GM18873 (cell line): ENCODE data around the gene NOTCH1.

ENCODE experiments used
- ATAC-seq: cut with Tn5 transposase; IDR thresholded peaks from one replicate; pipeline ENCODE4 v1.9.1; 2021; ENCODE audit warnings: mild to moderate bottlenecking, moderate library complexity, moderate number of reproducible peaks; ENCODE audit not compliant: unreplicated experiment, low FRiP score

Gene NOTCH1

DNA sequence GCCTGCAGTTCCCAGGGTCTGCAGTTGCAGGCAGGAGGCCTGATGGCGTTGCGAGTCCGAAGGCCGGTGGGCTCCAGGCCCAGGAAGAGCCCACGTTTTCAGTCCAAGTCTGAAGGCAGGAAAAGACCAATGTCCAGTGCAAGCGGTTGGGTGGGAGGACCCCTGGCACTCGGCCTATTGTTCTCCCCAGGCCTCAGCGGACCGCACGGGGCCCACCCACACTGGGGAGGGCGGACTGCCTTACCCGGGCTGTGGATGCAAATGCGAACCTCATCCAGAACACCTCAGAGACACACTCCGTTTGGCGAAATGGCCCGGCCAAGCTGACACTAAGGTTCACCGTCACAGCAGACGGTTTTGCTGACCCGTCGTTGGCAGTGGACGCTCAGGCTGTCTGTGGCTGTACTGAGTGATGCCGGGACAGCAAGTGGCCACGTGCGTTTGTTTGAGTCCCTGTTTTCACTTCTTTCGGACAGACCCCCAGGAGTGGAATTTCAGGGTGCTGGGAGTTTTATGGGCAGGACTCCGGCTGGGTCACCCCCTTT, 52.8 kb downstream of the NOTCH1 start:
- ATAC-seq, result no peak

DNA sequence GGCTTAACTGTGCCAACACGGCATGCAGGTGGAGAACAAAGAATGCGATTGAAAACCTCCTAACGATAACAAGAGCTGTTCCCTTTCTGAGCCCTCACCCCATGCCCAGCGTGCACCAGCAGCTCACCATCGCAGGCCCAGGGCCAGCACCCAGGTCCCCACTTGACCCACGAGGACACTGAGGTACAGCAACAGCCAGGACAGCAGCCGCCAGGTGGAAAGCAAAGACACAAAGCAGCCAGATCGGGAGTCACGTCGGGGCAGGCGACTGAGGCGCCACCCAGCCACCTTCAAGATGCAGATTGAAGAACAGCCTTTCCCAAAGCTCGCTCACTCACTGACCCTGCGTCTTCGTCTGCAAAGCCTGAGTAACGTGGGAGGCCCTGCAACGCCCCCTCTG, 56.1 kb downstream of the NOTCH1 start:
- ATAC-seq, result no peak

DNA sequence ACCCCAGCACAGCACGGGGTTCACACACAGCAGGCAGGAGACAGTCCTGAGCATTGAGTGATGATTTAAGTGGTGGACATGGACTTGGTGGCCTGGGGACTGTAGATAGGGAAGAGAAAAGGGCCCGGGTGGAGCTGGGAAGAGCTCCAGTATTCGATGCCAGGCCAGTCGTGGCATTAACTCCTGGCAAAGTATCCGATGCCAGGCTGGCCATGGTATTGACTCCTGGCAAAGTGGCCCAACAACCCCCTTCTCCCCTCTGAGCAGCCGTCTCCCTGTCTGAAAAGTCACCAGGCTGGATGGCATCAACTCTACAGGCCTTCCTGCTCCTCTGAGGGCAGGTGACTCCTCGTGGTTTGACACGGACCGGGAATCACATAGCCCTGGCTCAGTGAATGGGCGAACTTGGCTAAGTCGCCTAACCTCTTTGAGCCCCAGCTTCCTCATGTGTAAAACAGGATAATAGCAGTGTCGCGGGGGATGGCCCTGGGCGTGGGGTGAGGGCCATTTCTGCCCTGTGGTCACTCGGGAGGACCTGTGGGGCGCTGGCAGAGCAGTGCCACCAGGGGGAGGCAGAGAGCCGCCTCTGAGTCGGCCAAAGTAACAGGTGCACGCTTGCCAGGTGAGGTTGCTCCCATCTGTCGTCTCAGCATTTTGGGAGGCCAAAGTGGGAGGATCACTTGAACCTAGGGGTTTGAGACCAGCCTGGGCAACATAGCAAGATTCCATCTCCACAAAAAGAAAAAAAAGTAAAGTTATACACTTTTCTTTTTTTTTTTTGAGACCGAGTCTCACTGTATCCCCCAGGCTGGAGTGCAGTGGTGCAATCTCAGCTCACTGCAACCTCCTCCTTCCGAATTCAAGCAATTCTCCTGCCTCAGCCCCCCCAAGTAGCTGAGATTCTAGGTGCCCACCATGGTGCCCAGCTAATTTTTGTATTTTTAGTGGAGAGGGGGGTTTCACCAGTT, 57.3 kb downstream of the NOTCH1 start:
- no peak for ATAC-seq

DNA sequence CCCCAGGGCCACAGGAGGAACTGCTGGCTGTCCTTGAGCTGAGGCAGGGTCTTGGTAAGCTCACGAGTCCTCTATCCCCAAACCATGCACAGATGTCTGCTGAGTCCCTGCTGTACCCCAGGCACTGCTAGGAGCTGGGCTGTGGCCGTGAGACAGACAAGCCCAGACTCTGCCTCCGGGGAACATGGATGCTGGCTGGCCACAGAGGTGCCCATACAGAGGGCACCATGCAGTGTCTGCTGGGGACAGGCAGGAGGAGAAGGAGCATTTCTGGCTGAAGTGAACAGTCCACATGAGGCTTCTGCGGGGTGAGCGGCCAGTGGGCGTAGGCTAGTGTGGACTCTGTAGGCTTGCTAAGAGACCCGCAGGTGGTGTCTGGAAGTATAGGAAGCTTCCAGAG, 58.2 kb downstream of the NOTCH1 start:
- ATAC-seq, result no peak

DNA sequence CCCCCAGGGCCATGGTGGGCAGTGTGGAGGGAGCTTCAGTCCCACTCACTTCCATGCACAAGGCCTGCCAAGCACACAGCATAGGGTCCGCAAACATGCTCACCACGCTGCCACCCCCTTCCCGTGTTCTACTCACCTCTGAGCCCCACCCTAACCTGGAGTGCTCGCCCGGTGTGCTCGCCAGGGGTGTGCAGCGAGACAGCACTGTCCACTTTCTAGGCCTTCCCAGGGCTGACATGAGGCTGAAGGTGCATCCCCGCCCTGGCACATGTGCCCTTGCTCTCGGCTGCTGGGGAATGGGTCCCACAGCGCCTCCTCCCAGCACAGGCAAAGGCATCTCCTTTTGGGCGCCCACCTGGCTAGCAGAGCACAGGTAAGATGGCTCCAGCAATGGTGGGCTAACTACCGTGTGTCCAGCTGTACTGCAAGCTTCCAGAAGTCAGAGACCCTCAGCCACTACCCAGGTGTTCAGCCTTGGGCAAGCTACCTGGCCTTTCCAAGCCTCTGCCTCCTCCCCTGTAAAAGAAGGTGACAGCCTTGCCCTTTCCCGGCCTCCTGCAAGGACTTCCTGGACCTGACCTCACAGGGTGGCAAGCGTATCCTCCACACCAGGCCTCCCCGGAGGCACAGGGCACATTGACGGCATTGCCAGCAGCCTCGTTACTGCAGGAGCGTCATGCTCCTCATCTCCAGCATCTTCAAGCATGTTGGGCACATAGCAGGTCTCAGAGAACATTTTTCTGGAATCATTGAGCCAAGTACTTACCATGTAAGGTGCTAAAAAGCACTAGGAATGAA, 58.8 kb downstream of the NOTCH1 start:
- no peak for ATAC-seq

DNA sequence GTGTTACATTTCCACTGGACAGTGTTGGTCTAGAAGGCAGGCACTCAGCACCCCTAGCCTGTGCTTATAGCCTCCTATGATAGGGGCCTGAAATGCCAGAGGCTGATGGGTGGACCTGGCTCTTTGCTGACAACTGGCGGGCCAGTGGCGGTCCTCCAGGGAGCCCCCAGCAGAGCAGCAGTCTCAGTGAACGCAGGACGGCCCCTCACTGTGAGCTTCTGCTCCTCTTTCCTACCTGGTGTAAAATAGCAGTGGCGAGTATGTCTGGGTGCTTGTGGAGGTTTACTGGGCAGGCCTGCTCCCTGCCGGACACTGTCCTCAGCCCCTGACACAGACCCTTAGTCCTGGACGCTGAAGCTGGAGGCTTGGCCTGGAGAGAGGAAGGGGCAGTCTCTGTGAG, 59.7 kb downstream of the NOTCH1 start:
- no peak for ATAC-seq

DNA sequence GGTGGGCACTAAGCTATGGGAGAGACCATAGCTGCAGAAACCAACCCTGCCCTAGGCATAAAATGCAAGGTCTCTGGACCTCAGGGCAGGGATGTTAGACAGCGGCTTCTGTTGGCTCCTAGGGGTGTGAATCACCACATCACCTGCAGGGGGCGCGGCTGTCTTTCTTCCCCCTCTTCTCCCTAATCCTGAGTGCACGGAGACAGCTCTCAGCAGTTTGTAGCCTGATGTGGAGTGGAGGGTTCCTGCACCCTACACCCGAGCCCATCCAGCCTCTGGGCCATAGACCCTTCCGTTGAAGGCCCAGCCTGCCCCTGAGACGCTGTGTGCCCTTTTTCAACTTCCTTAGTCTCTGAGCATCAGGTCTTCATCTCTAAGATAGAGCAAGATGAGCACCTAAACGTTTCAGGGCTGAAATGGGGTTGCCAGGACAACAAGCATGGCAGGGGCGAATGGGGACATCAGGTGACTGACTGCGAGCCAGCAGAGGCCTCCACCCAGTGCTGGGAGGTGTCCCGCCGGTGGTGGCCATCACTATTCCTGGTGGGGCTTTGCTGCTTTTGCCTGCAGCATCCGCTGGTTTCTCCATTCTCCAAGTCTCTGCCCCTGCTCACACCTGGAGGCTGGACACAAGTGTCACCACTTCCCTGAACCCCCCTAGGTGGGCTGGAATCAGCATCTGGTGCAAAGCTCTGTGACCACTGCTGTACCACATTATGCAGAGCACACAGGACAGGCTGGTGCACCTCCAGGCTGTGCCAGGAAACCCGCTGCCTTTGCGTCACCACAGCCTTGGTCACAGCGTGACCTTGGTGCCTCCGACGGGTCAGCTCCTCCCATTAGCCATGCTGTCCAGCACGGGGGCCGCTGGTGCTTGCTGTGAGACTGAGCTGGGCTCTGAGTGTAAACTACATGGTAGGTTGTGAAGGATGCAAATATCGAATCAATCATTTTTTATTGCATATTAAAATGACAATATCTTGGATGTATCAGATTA, 60.5 kb downstream of the NOTCH1 start:
- no peak for ATAC-seq

DNA sequence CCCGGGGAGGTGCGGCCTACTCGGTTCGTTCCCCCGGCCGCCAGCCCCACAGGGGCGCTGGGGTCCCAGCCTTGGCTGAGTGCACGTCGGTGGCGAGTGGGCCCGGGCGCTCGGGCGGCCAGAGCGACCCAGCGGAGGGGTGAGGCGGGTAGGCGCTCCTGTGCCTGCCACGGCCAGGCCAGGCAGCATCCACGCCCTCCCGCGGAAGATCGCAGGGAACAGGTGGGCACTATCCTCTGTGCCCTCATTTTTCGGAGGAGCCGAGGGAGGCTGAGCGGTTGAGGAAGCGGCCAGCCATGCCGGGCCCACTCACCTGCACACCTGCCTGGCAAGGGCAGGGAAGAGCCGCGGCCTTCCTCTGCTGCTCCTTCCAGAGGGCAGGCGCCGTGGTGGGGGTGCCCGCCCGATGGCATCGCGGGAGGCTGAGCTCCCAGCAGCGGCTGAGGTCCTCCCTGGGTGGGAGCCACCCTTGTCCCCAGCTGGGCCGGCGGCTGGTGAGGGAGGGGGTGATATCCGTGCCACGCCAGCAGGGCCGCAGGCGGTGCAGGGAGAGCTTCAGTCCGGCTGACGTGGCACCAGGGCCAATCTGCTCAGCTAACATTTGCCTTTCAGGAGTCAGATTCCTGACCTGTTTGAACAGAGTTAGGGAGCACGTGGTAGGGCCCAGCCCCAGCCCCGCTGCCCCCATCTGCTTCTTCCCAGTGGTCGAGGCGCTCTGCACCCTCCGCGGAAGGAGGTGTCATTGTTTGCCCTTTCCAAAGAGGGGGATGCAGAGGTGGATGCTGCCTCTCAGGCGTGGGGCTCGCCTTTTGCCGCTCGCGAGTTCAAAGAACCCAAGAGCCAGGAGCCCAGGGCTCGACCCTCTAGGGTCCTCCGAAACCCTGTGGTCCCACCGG, 61.4 kb downstream of the NOTCH1 start:
- no peak for ATAC-seq

DNA sequence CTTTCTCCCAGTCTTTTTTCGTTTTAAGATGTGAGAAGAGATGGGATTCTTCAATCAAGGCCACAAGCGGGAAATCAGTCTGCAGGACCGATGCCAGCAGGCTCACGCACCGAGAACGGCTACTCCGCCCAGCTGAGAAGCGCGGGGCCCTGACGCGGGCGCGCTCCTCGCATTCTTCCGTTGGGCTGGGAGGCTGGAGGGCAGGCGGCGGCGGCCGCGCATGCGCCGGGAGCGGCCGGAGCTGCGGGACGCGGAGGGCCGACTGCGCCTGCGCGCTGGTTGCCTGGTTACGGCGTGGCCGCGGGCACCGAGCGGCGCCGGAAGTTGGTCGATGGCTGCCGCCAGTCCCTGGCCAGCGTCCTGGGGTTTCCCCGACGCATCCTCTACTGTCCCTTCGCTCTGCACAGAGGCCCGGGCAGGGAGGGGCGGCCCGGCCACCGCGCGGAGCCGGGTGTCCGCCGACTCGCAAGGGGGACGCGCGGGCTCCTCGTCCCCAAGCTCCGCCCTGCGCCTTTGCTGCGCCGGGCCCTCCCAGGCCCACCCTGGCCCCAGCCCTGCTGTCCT, 62.2 kb downstream of the NOTCH1 start:
- peak; percentile 47 for ATAC-seq

DNA sequence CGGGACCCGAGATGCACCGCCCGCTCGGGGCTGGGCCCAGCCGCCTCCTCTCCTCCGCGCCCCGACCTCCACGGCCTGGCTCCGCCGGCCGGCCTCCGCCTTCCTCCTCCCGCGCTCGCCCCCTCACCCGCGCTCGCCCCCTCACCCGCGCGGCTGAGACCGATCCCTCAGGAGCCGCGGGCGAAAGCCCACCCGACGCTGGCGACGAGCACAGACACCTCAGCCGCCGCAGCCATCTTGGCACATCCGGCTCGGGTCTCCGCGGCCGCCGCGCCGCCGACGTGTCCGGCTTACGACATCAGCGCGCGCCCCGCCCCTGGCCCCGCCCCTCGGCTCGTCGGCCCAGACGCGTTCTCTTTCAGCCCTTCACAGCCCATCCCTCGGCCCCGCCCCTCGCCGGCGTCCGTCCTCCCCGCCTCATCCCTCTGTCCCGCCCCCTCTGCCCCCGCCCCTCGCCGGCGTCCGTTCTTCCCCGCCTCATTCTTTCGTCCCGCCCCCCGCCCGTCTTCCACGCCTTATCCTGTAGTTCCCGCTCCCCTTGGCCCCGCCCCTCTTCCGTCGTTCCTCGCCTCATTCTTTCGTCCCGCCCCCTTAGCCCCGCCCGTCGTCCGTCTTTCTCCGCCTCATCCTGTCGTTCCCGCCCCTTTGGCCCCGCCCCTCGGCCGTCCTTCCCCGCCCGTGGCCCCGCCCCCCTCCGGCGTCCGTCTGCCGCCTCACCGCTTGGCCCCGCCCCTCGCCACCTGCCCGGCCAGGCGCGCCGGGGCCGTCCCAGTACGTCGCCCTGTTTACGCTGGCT, 62.9 kb downstream of the NOTCH1 start, which contains the start of gene SEC16A:
TSS of gene SEC16A (minus strand) at position 248 of the 796 bp plus-strand sequence. CDS start 5,425 bp downstream, outside the sequence.
- peak; percentile 39 for ATAC-seq

DNA sequence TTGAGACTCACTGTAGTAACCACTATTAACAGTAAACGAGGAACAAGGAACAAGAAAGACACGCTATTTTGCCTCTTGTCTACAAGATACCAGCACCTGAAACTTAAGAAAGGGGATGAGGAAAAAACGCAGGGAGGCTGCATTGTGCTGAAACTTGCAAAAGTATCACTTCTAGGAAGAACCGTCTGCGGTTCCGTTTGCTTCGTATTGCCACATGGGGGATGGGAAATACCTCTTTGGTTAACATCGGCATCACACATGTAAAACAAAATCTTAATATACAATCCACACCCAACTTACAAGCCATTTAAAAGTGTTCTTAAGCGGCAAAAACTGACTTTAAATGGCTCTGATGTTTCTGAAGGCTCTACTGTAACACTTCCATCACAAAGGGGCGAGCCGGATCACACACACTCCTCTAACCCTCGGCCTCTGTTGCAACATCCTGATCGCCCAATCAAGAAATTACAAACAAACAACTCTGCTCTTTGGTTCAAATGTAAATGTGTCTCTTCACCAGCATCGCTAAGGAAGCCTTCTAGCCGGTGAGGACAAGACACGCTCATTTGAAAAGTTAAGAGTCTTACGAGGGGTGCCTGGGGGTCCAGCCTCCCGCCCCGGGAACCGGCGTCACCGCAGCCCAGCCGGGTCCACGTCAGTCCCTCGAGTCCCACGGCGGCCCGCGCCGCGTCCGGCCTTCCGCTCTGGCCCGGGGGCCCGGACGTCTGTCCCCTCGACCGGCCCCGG, 63.6 kb downstream of the NOTCH1 start:
- ATAC-seq, result no peak

DNA sequence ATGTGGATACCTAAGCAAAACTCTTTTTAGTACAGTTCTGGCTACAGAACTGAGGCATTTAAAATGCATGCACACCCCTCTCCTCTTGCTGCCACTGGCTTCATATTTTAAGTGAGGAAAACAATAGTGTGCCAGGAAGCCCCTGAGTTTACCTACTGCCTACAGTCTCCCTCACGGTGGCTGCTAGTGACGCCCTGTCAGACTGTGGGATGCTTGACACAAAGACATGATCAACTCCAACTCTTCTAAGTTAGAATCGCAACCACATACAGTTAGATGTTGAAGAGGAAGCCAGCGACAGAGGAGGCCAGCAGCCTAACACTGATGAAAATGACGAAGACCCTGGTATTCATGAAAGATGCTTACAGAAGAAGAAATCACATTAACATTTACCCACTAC, 64.3 kb downstream of the NOTCH1 start:
- no peak for ATAC-seq

DNA sequence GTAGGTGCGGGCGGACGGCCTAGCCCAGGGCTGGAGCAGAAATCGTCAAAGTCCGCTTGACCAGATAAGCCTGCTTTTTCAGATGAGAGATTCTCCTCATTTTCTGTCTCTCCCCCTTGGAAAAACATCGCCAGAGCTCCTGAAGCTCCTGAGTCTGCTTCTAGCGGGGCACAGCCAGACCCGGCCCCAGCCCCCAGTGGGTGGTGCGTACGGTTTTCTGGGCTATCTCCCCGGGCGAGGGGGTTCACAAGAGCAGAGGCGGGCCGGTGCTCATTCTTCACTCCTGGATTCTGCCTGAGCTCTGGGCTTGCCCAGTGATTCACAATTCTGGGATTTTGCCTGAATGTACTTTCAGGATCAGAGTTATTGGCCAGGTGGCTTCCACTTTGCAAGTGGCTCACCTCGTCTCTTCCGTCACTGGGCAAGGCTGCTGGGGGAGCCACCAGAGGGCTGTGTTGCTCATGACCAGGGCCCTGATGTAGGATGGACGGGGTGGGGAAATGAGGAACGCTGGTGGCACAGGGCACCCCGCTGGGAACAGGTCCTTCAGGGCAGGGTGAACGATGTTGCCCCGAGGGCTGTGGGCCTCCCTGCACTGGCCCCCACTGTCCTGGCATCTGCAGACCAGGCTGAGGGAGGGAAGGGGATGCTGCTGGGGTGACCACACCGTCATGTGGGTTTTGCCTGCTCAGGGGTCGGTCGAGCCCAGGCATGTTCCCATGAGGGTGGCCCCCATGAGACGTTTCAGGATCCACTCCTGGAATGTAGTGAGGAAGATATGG, 69.3 kb downstream of the NOTCH1 start:
- ATAC-seq, result no peak

DNA sequence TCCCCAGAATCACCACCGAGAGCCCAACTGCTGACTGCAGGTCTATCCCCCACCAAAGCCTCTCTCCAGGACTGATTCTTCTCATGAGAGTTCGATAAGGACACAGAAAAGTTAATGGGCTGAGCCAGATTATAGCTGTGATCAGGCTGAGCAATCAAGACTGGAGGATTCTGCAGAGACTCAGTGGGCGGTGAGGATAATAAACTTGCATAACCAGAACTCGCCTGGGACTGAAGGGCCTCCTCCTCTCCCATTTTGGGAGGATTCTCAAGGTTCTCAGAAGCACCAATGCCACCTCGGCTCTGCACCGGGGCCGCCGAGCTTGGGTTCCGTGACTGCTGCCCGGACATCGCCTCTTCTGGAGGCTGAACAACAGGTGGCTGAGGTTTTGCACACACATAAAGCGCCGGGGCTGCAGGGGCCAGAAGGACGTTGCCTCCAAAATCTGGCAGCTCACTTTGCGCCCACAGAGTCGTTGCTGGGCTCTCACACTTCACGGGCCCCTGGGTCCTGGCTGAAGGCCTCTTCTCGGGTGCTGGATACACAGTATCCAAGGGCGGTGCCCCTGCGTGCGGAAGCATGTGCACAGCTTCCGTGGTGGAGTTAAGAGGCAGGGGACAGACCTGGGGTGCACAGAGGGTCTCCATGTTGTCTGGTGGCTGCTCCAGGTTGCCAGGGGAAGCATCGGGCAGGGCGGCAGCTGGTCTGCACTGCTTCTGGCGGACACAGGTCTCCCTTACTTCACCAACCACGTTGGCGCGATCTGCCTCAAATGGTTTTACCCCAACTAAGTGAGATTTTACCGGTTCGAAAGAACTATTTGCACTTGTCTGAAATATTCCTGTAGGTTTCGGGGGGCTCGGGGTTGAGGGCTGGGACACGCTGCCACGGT, 70.6 kb downstream of the NOTCH1 start:
- ATAC-seq, result no peak

DNA sequence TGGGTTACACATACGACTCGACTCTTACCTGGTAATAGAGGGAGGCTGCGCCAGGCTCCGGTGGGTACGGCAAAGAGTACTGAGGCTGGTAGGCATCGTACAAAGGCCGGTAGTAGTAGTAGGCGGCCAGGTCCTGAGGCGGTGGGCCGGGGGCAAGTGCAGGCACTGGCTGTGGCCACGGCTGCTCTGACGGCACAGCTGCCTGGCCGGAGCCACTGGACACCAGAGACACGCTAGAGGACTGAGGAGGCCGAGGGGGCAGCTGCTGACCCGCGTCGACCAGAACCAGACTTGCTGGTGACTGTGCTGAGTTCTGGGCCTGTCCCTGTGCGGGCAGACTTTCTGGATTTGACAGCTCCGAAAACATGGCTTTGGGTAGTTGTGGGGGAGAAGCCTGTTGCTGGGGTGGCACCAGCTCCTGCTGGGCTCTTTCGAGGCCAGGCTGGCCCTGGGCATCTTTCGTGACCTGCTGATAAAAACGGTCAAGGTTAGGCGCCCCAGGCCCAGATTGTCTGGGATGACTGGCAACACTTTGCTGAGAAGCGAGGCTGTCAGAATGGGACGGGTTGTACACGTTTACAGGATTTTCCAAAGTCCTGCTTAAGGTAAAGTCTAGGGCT, 71.7 kb downstream of the NOTCH1 start:
- ATAC-seq, result no peak
